Psoas muscle (tissue), 8 donors: Measurements from ENCODE around the gene SAMD5. TPM values are rescaled to one million over a fixed set of nuclear protein-coding genes. Genes with fewer than 3 reads are reported as not detected.

Experiments
- ATAC-seq, 4 donors: fragments of 200-7000 bp; cut with Tn5 transposase; one replicate each; pipeline ENCODE4 v1.9.1; 2020; ENCODE audit warnings: moderate library complexity in 3 of 4, mild to moderate bottlenecking in 2 of 4
- DNase-seq, 2 donors: peaks; one replicate each; pipeline ENCODE4 v3.0.0-alpha.2; 2020
- H3K27ac ChIP-seq: fragments of 200-600 bp; one replicate; pipeline ENCODE4 v1.8.0; 2022
- H3K27me3 ChIP-seq, 3 donors: fragments of 200-600 bp in 1 of 3; one replicate each; pipeline versions ENCODE4 v1.6.1 to v1.8.0; 2013 to 2022; ENCODE audit warnings: low read length in 2 of 3, mild to moderate bottlenecking in 2 of 3, moderate library complexity in 1 of 3; ENCODE audit not compliant: insufficient read depth in 3 of 3
- H3K36me3 ChIP-seq, 2 donors: fragments of 200-600 bp in 1 of 2; one replicate each; pipeline versions ENCODE4 v1.6.1 to v1.8.0; 2013 to 2022; ENCODE audit warnings: low read depth in 1 of 2, mild to moderate bottlenecking in 1 of 2, moderate library complexity in 1 of 2; ENCODE audit not compliant: insufficient read depth in 1 of 2
- H3K4me1 ChIP-seq: fragments of 200-600 bp; one replicate; pipeline ENCODE4 v1.8.0; 2022
- H3K4me3 ChIP-seq: fragments of 200-600 bp; one replicate; pipeline ENCODE4 v1.8.0; 2022; ENCODE audit warnings: mild to moderate bottlenecking
- H3K9me3 ChIP-seq: fragments of 200-600 bp; one replicate; pipeline ENCODE4 v1.8.0; 2022
- CTCF ChIP-seq: fragments of 200-600 bp; IDR thresholded peaks from one replicate; pipeline ENCODE4 v1.8.0; 2022; ENCODE audit warnings: antibody characterized with exemption
- WGBS, 3 donors: extraction: QIAGEN DNeasy Blood & Tissue Kit; methylation state at CpG; one replicate each; pipeline versions ENCODE4 v1.1.6 to v1.1.7; 2013; 5-methylcytosine and 5-hydroxymethylcytosine counted together
- intact Hi-C, 2 donors: fragments of 100-400 bp; cut with DNase I; formaldehyde crosslinking; loops; one replicate each; pipeline versions ENCODE4 v1.11.0 to v1.14.2; 2022
- polyA plus RNA-seq, 3 donors: library from polyadenylated mRNA; stranded (reverse); fragments of 200-250 nt; gene quantifications; one replicate each; pipeline ENCODE4 v1.2.3, GENCODE V29; 2013
- total RNA-seq, 4 donors: library from RNA; stranded (reverse); fragmentation: NEBNext Ultra II Directional in 2 of 4; extraction: Animal tissue kit (Norgen Biotek cat#: 25700) in 2 of 4; gene quantifications; one replicate each; pipeline versions ENCODE4 v1.2.1 to v1.2.4, GENCODE V29; 2021 to 2023
- donor health status: healthy with polysubstance abuse.
- donor health status: DM: no; HTN: no; CAD: no; lungs with moderate emphysema.
- donor health status: Bipolar disorder and iron deficiency.
- donor health status: healthy.
- donor health status: DM: yes; HTN: yes; CAD: no.
- donor health status: DM: no; HTN: no; CAD: no.
- donor health status: DM: no; HTN: no; CAD: no.
- donor health status: DM: yes; HTN: yes; CAD: no.

SAMD5 gene
- total and polyA plus RNA-seq, 7 donors = 0.03 to 0.30 (median 0.08) TPM

GRCh38 chr6:147515327-147515726, 6.8 kb downstream of the SAMD5 start:
- no peak for TF ChIP-seq CTCF
- Histone ChIP-seq H3K27ac (no peak overlapping the region), H3K9me3 (no peaks in the 10 kb centered on the region), H3K4me1 (no peaks in the 10 kb centered on the region), H3K4me3 (no peak overlapping the region), H3K36me3 (no peaks in the 10 kb centered on the region), H3K27me3 (peaks cover 0 to 15% (median 0%) of the 10 kb centered on the region in 3 donors)
- intact Hi-C loops = no loop called here
- 93 to 97% (median 94%) methylated on average over 2 of the region's 2 CpGs for WGBS, 3 donors
- DNase-seq = no peak
- ATAC-seq = no peak

- intact Hi-C loops = no loop called here
- WGBS, 3 donors = 92 to 100% (median 96%) methylated on average over 1 of the region's 1 CpG
- H3K36me3 ChIP-seq = no peaks in the 10 kb centered on the region
- no peaks in the 10 kb centered on the region for H3K4me1 ChIP-seq
- no peak for TF ChIP-seq CTCF
- H3K27me3 ChIP-seq = no peaks in the 10 kb centered on the region
- DNase-seq (no peak), ATAC-seq (no peak)
- H3K4me3 ChIP-seq = no peak overlapping the region
- no peaks in the 10 kb centered on the region for H3K9me3 ChIP-seq
- no peak overlapping the region for H3K27ac ChIP-seq
These were observed 14.1 kb downstream of the SAMD5 start for GRCh38 chr6:147522597-147522996.

- intact Hi-C loops = no loop called here
- DNase-seq (no peak), ATAC-seq (no peak)
- Histone ChIP-seq H3K9me3 (no peaks in the 10 kb centered on the region), H3K27me3 (no peaks in the 10 kb centered on the region), H3K4me1 (no peaks in the 10 kb centered on the region), H3K4me3 (no peak overlapping the region), H3K27ac (no peak overlapping the region), H3K36me3 (no peaks in the 10 kb centered on the region)
- no peak for TF ChIP-seq CTCF
- WGBS, 3 donors = 89 to 95% (median 93%) methylated on average over 5 of the region's 5 CpGs
These were observed 17.2 kb downstream of the SAMD5 start for GRCh38 chr6:147525519-147526209.

GRCh38 chr6:147527197-147527596, 18.7 kb downstream of the SAMD5 start:
- Histone ChIP-seq H3K27ac (no peak overlapping the region), H3K36me3 (no peaks in the 10 kb centered on the region), H3K9me3 (no peaks in the 10 kb centered on the region), H3K4me3 (no peak overlapping the region), H3K27me3 (no peaks in the 10 kb centered on the region), H3K4me1 (no peaks in the 10 kb centered on the region)
- WGBS, 3 donors = 89 to 94% (median 91%) methylated on average over 4 of the region's 4 CpGs
- TF ChIP-seq CTCF = no peak
- DNase-seq (no peak), ATAC-seq (no peak)
- intact Hi-C loops = no loop called here

- no peaks in the 10 kb centered on the region for H3K27me3 ChIP-seq
- DNase-seq (no peak), ATAC-seq (no peak)
- no peaks in the 10 kb centered on the region for H3K9me3 ChIP-seq
- no peaks in the 10 kb centered on the region for H3K36me3 ChIP-seq
- no peak overlapping the region for H3K4me3 ChIP-seq
- no peak overlapping the region for H3K27ac ChIP-seq
- H3K4me1 ChIP-seq = no peaks in the 10 kb centered on the region
- intact Hi-C loops = no loop called here
- no peak for TF ChIP-seq CTCF
These were observed 20.1 kb downstream of the SAMD5 start for GRCh38 chr6:147528511-147529145.
